Mucosa of rectum (tissue), 2 donors: ENCODE data around the gene POR.

Source experiments
- H3K27ac ChIP-seq, 2 donors: one replicate each; pipeline ENCODE4 v1.7.0; 2013; ENCODE audit warnings: inconsistent platforms in 2 of 2, low read depth in 2 of 2, low read length in 2 of 2
- H3K27me3 ChIP-seq, 2 donors: one replicate each; pipeline ENCODE4 v1.7.0; 2013; ENCODE audit warnings: low read length in 2 of 2; ENCODE audit not compliant: control insufficient read depth in 2 of 2, insufficient read depth in 2 of 2
- H3K36me3 ChIP-seq, 2 donors: one replicate each; pipeline ENCODE4 v1.7.0; 2013; ENCODE audit warnings: low read length in 2 of 2; ENCODE audit not compliant: control insufficient read depth in 2 of 2, insufficient read depth in 2 of 2
- H3K4me1 ChIP-seq, 2 donors: one replicate each; pipeline ENCODE4 v1.7.0; 2013; ENCODE audit warnings: low read length in 2 of 2, mild to moderate bottlenecking in 1 of 2; ENCODE audit not compliant: control insufficient read depth in 2 of 2, insufficient read depth in 2 of 2
- H3K4me3 ChIP-seq, 2 donors: one replicate each; pipeline ENCODE4 v1.7.0; 2013; ENCODE audit warnings: low read length in 2 of 2
- H3K9ac ChIP-seq, 2 donors: one replicate each; pipeline ENCODE4 v1.7.0; 2013; ENCODE audit warnings: low read length in 2 of 2, low read depth in 1 of 2, mild to moderate bottlenecking in 1 of 2
- H3K9me3 ChIP-seq, 2 donors: one replicate each; pipeline ENCODE4 v1.7.0; 2013; ENCODE audit warnings: low read length in 2 of 2; ENCODE audit not compliant: control insufficient read depth in 2 of 2
- donor health status: healthy.
- donor health status: Normal muscosa, but diverticular disease.

The POR gene

DNA sequence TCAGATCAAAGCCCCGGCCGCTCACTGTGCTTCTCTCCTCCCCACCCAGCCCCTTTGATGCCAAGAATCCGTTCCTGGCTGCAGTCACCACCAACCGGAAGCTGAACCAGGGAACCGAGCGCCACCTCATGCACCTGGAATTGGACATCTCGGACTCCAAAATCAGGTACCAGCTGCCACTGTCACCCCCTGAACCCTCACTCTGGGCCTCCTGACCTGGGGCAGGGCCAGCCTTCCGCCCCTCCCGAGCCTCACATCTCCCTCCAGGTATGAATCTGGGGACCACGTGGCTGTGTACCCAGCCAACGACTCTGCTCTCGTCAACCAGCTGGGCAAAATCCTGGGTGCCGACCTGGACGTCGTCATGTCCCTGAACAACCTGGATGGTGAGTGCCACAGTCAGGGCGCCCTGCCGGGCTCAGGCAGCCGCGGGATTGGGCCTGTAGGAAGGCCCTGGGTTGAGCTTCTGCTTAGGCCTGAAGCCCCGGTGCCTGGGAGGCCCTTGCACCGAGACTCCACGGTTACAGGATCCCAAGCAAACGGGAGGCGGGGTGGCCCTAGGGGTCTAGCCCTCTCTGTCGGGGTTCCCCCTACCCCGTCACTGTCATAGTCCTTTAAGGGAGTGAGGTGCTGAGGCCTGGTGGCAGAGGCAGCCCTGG lies 68.6 kb downstream of the POR start:
- peaks cover 52 to 53% of the 10 kb centered on the region in 2 donors for H3K36me3 ChIP-seq
- no peaks in the 10 kb centered on the region for H3K9me3 ChIP-seq
- no peak overlapping the region for H3K4me3 ChIP-seq
- H3K27ac ChIP-seq: no peak overlapping the region
- H3K4me1 ChIP-seq: peaks cover 19 to 26% of the 10 kb centered on the region in 2 donors
- no peaks in the 10 kb centered on the region for H3K27me3 ChIP-seq
- no peak overlapping the region for H3K9ac ChIP-seq

DNA sequence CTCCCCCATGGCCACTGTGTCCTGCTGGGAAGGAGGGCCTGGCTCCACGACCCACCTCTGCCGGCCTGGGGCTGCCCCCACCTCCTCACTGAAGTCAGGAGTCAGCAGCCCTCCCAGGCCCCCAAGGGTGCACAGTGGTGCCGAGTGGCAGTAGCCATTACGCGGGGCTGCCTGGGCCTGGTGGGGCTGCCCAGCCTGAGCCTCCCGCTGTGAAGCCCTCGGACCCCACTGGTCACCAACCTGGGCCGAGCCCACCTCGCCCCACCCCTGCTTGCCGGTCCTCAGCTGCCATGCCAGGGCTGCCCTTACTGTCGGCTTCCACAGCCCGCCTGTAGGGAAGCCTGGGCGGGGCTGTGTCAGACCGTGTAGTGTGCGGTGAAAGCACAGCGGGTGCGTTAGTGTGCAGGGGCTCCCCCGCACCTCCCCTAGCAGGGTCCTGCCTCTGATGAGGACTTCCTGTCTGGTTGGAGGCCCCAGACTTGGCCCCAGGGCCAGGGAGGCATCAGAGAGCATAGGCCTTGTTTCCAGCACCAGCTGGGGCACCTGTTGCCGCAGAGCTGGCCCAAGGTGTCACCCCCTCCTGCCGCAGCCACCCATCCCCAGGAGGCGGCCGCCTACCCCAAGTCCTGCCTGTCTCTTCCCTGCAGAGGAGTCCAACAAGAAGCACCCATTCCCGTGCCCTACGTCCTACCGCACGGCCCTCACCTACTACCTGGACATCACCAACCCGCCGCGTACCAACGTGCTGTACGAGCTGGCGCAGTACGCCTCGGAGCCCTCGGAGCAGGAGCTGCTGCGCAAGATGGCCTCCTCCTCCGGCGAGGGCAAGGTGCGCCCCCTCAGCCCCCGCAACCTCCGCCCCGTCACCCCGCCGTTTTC lies 69.4 kb downstream of the POR start:
- no peak overlapping the region for H3K4me3 ChIP-seq
- no peaks in the 10 kb centered on the region for H3K27me3 ChIP-seq
- H3K9ac ChIP-seq: no peak overlapping the region
- H3K27ac ChIP-seq: no peak overlapping the region
- H3K4me1 ChIP-seq: peaks cover 18 to 26% of the 10 kb centered on the region in 2 donors
- H3K9me3 ChIP-seq: no peaks in the 10 kb centered on the region
- H3K36me3 ChIP-seq: peaks cover 52 to 53% of the 10 kb centered on the region in 2 donors

DNA sequence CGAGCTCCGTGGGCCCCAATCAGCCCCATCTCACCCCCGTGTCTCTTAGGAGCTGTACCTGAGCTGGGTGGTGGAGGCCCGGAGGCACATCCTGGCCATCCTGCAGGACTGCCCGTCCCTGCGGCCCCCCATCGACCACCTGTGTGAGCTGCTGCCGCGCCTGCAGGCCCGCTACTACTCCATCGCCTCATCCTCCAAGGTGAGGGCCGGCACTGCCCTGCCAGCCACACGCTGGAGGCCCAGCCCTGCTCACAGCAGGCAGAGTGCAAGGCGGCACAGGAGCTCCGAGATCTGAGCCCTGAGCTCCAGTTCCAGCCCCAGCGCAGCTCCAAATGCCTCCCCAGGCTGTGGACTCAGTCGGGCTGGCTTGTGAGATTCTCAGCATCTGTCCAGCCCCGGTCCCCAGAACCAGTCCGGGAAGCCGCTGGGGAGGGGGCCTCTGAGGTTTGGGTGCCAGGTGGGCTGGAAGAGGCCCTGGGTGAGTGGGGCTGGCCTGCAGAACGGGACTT lies 70.1 kb downstream of the POR start:
- no peak overlapping the region for H3K27ac ChIP-seq
- peaks cover 52% of the 10 kb centered on the region in 2 donors for H3K36me3 ChIP-seq
- no peak overlapping the region for H3K9ac ChIP-seq
- H3K4me3 ChIP-seq: no peak overlapping the region
- no peaks in the 10 kb centered on the region for H3K27me3 ChIP-seq
- peaks cover 13 to 19% of the 10 kb centered on the region in 2 donors for H3K4me1 ChIP-seq
- H3K9me3 ChIP-seq: no peaks in the 10 kb centered on the region

GRCh38 chr7:75985518-75986146 lies 70.7 kb downstream of the POR start:
- Histone ChIP-seq H3K27me3 (no peaks in the 10 kb centered on the region), H3K36me3 (peaks cover 49 to 52% of the 10 kb centered on the region in 2 donors), H3K27ac (no peak overlapping the region), H3K9me3 (no peaks in the 10 kb centered on the region), H3K9ac (no peak overlapping the region), H3K4me1 (peaks cover 8 to 13% of the 10 kb centered on the region in 2 donors), H3K4me3 (no peak overlapping the region)

- H3K9ac ChIP-seq: no peak overlapping the region
- no peak overlapping the region for H3K4me3 ChIP-seq
- H3K36me3 ChIP-seq: peaks cover 44 to 52% of the 10 kb centered on the region in 2 donors
- no peaks in the 10 kb centered on the region for H3K9me3 ChIP-seq
- no peak overlapping the region for H3K27ac ChIP-seq
- H3K4me1 ChIP-seq: peaks cover 8 to 13% of the 10 kb centered on the region in 2 donors
- H3K27me3 ChIP-seq: no peaks in the 10 kb centered on the region
These were observed 71.3 kb downstream of the POR start for GRCh38 chr7:75986147-75986781.

GRCh38 chr7:75987026-75987804 lies 72.3 kb downstream of the POR start:
- H3K27me3 ChIP-seq: no peaks in the 10 kb centered on the region
- no peak overlapping the region for H3K27ac ChIP-seq
- no peak overlapping the region for H3K9ac ChIP-seq
- H3K9me3 ChIP-seq: no peaks in the 10 kb centered on the region
- H3K36me3 ChIP-seq: peaks cover 38 to 44% of the 10 kb centered on the region in 2 donors
- no peak overlapping the region for H3K4me3 ChIP-seq
- H3K4me1 ChIP-seq: peaks cover 10 to 13% of the 10 kb centered on the region in 2 donors

DNA sequence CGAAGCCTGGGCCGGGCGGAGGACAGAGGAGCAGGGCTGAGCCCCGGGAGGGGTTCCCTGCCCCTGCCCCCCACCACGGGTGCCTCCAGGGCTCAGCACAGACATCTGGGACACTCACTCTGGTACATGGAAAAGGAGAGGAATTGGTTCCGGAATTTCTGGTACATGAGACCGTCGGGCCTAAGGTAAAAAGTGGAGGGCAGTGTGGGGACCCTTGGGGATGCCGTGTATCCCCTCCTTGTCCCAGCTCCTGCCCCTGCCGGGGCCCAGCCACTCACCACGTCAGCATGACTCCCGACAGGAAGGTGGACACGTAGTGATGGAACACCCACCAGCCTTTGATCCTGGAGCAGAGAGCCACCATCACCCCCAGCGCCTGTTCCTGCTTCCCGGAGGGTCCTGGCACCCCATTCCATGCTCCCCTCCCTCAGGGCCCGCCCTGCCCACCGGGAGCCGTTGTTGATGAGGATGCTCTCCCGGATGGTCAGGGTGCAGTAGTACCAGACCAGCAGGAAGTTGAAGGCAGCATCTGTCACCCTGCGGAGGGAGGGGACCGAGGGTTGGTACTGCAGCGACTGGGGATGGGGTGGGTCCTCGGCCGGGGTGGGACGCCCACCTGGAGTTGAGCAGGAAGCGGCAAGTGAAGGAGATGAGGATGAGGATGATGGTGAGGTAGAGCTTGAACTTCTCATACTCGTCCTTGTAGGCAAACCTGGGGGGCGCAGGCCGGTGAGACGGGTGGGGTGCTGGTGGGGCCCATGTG lies 73.0 kb downstream of the POR start:
- no peaks in the 10 kb centered on the region for H3K9me3 ChIP-seq
- H3K36me3 ChIP-seq: peaks cover 33 to 37% of the 10 kb centered on the region in 2 donors
- H3K4me1 ChIP-seq: peaks cover 10 to 14% of the 10 kb centered on the region in 2 donors
- H3K4me3 ChIP-seq: no peak overlapping the region
- no peak overlapping the region for H3K9ac ChIP-seq
- no peak overlapping the region for H3K27ac ChIP-seq
- H3K27me3 ChIP-seq: no peaks in the 10 kb centered on the region

GRCh38 chr7:75988568-75989499 lies 73.9 kb downstream of the POR start:
- Histone ChIP-seq H3K27ac (no peak overlapping the region), H3K27me3 (no peaks in the 10 kb centered on the region), H3K36me3 (peaks cover 27 to 32% of the 10 kb centered on the region in 2 donors), H3K4me3 (no peak overlapping the region), H3K9me3 (no peaks in the 10 kb centered on the region), H3K9ac (no peak overlapping the region), H3K4me1 (peaks cover 15 to 21% of the 10 kb centered on the region in 2 donors)
